Naive thymus-derived CD4-positive, alpha-beta T cell (primary cell): Measurements from ENCODE around the gene SLC50A1. TPM values are rescaled to one million over a fixed set of nuclear protein-coding genes. Genes with fewer than 3 reads are reported as not detected.
"Not testable (repeated sequence)": the region's sequence is repeated elsewhere in the genome, so short reads cannot be mapped to it uniquely, and the experiment has no call there.

ENCODE experiments used
- ATAC-seq: fragments of 150-1000 bp; cut with Tn5 transposase; 2 replicates; pipeline ENCODE4 v1.10.0; 2021; ENCODE audit warnings: mild to moderate bottlenecking, moderate library complexity
- CTCF ChIA-PET: fragments of 350-600 bp; sonication (Branson Sonifier 250); formaldehyde crosslinking; loops from one replicate; lab custom pipeline; 2021; ENCODE audit warnings: antibody characterized with exemption; lab: Charles Lee
- POLR2A ChIA-PET: fragments of 350-600 bp; sonication (Branson Sonifier 250); formaldehyde crosslinking; loops from one replicate; lab custom pipeline; 2021; ENCODE audit warnings: antibody characterized with exemption, inconsistent platforms; lab: Charles Lee
- DNase-seq, 9 donors: peaks; one replicate each; pipeline versions ENCODE4 v3.0.0 to v3.0.0-alpha.2; 2020 to 2022; ENCODE audit warnings: mixed read lengths in 1 of 9
- H3K27ac ChIP-seq: one replicate; pipeline ENCODE4 v1.7.0; 2013; ENCODE audit warnings: mild to moderate bottlenecking, low read depth, low read length, moderate library complexity
- H3K27me3 ChIP-seq, 2 donors: one replicate each; pipeline ENCODE4 v1.7.0; 2013; ENCODE audit warnings: low read length in 2 of 2, mild to moderate bottlenecking in 2 of 2, moderate library complexity in 2 of 2; ENCODE audit not compliant: control insufficient read depth in 2 of 2, insufficient read depth in 2 of 2
- H3K36me3 ChIP-seq, 3 experiments: 1 replicate in 2 of 3; 2 replicates in 1 of 3; pipeline ENCODE4 v1.7.0; 2013; ENCODE audit warnings: low read length in 3 of 3, mild to moderate bottlenecking in 3 of 3, moderate library complexity in 1 of 3; ENCODE audit not compliant: insufficient read depth in 3 of 3, control insufficient read depth in 2 of 3
- H3K4me1 ChIP-seq, 2 donors: one replicate each; pipeline ENCODE4 v1.7.0; 2013; ENCODE audit warnings: low read length in 2 of 2, mild to moderate bottlenecking in 2 of 2, moderate library complexity in 1 of 2; ENCODE audit not compliant: control insufficient read depth in 2 of 2, insufficient read depth in 2 of 2
- H3K4me3 ChIP-seq: 2 replicates; pipeline ENCODE4 v1.7.0; 2013; ENCODE audit warnings: mild to moderate bottlenecking, low read length
- H3K9me3 ChIP-seq, 3 experiments: 1 replicate in 2 of 3; 2 replicates in 1 of 3; pipeline ENCODE4 v1.7.0; 2013; ENCODE audit warnings: low read length in 3 of 3; ENCODE audit not compliant: control insufficient read depth in 2 of 3
- H3K27ac Mint-ChIP-seq, 9 donors: one replicate each; pipeline ENCODE4 v1.8.0; 2020 to 2022; ENCODE audit warnings: mixed read lengths in 9 of 9, mild to moderate bottlenecking in 8 of 9, moderate library complexity in 5 of 9, inconsistent platforms in 2 of 9
- H3K27me3 Mint-ChIP-seq, 5 donors: one replicate each; pipeline ENCODE4 v1.8.0; 2021 to 2022; ENCODE audit warnings: mixed read lengths in 5 of 5, mild to moderate bottlenecking in 1 of 5
- H3K36me3 Mint-ChIP-seq, 5 donors: one replicate each; pipeline ENCODE4 v1.8.0; 2020 to 2022; ENCODE audit warnings: mixed read lengths in 5 of 5, mild to moderate bottlenecking in 3 of 5, inconsistent platforms in 1 of 5
- H3K4me1 Mint-ChIP-seq, 7 donors: one replicate each; pipeline ENCODE4 v1.8.0; 2020 to 2022; ENCODE audit warnings: mixed read lengths in 7 of 7, mild to moderate bottlenecking in 3 of 7, inconsistent platforms in 1 of 7
- H3K4me3 Mint-ChIP-seq, 10 donors: one replicate each; pipeline ENCODE4 v1.8.0; 2020 to 2022; ENCODE audit warnings: mild to moderate bottlenecking in 10 of 10, mixed read lengths in 10 of 10, moderate library complexity in 6 of 10, inconsistent platforms in 2 of 10
- H3K9me3 Mint-ChIP-seq, 11 donors: one replicate each; pipeline ENCODE4 v1.8.0; 2020 to 2022; ENCODE audit warnings: mixed read lengths in 11 of 11, mild to moderate bottlenecking in 4 of 11, inconsistent platforms in 1 of 11, moderate library complexity in 1 of 11
- intact Hi-C, 2 donors: fragments of 100-400 bp; cut with micrococcal nuclease; formaldehyde crosslinking; loops; one replicate each; pipeline ENCODE4 v1.15.1; 2023
- polyA plus RNA-seq, 2 donors: library from polyadenylated mRNA; unstranded; fragments of 300-500 nt; fragmentation: Illumina TruSeq; gene quantifications; one replicate each; pipeline ENCODE4 v1.2.3, GENCODE V29; 2021
- total RNA-seq, 6 experiments: library from RNA in 5 of 6; stranded (reverse) in 5 of 6; gene quantifications; 1 replicate in 5 of 6; 2 replicates in 1 of 6; pipeline ENCODE4 v1.2.3 and lab custom pipeline; 2021 to 2026

SLC50A1 gene
- total and polyA plus RNA-seq, 7 experiments from 2014 or later, result 21.1 to 64.8 (median 26.6) TPM

DNA sequence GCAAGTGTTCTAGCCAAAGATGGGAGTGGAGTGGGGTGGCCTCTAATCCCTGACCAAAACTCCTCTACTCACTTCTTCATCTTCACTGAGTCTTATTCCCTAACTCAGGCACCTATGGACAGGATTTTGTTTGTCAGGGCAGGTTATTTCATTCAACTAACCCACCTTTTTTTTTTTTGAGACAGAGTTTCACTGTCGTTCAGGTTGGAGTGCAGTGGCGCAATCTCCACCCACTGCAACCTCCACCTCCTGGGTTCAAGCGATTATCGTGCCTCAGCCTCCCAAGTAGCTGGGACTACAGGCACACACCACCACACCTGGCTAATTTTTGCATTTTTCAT lies 32.4 kb downstream of the SLC50A1 start:
- Mint-ChIP-seq H3K4me3 (peak overlapping the region in 5 of 10 donors; percentile 22 to 76 (median 66)), H3K36me3 (peaks cover 3 to 12% (median 11%) of the 10 kb centered on the region in 5 donors), H3K4me1 (peaks cover 20 to 40% (median 27%) of the 10 kb centered on the region in 7 donors), H3K27ac (peak overlapping the region in 6 of 9 donors; percentile 7 to 68 (median 40))
- H3K9me3 Mint-ChIP-seq, H3K27me3 Mint-ChIP-seq, H3K9me3 ChIP-seq, ATAC-seq, H3K27ac ChIP-seq, H3K27me3 ChIP-seq, H3K4me3 ChIP-seq, DNase-seq: not testable (repeated sequence)
- H3K36me3 ChIP-seq, result peaks cover 0 to 24% (median 0%) of the 10 kb centered on the region in 3 experiments
- intact Hi-C loops, result loop anchor here in 1 of 2 donors (1.0 kb wide), 1 partner anchor 77 kb away; no protein-coding TSS in a partner anchor
- POLR2A ChIA-PET, result interaction anchor here (0.8 to 1.2 kb wide), 2 partner anchors 33 to 62 kb away, joined by 3 to 4 read pairs; partner anchors contain the start of gene SLC50A1
- CTCF ChIA-PET, result interaction anchor here (0.9 to 6.6 kb wide), 4 partner anchors 73 to 115 kb away, joined by 3 to 88 read pairs (median 7); no protein-coding TSS in a partner anchor
- peaks cover 12 to 22% of the 10 kb centered on the region in 2 donors for H3K4me1 ChIP-seq

DNA sequence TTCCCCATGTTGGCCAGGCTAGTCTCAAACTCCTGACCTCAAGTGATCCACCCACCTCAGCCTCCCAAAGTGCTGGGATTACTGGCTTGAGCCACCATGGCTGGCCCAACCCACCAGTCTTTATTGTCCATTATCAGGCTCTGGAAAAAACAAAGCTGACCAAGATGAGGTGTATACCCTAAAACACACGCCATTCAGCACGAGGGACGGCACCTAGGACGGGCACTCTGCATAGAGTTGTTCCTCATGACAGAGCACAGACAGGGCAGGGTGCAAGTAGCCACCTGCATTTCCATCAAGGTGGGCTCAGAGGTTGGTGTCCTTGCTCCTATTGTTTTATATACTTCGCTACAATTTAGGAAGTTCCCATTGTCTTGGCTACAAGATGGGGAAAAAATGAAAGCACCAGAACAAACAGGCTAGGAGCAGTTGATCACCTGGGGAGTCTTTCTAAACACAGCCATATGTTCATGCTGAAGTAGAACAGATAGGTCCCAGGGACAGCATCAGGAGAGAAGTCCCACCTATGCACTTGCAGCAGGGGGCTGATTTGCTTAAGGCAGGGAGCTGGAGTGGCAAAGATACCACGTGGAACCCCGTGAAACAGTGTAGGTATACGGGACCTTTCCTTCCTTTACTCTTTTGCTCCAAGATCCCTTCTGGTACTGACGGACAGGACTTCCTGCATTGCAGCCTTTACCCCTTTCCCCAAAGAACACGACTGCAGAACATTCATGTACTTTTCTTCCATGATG lies 33.0 kb downstream of the SLC50A1 start:
- H3K4me1 Mint-ChIP-seq, result peaks cover 26 to 45% (median 32%) of the 10 kb centered on the region in 7 donors
- peaks cover 0 to 24% (median 0%) of the 10 kb centered on the region in 3 experiments for H3K36me3 ChIP-seq
- no peaks in the 10 kb centered on the region for H3K27me3 ChIP-seq
- no peak overlapping the region for H3K4me3 Mint-ChIP-seq
- CTCF ChIA-PET, result interaction anchor here (0.5 to 6.6 kb wide), 11 partner anchors 21 to 777 kb away, joined by 3 to 88 read pairs (median 3); partner anchors contain the start of genes MTX1 and PMVK
- POLR2A ChIA-PET, result interaction anchor here (1.2 kb wide), 1 partner anchor 34 kb away, joined by 4 read pairs; the partner anchor contains the start of gene SLC50A1
- H3K36me3 Mint-ChIP-seq, result peaks cover 3 to 13% (median 11%) of the 10 kb centered on the region in 5 donors
- peak in 1 of 9 donors; percentile 18 for DNase-seq
- H3K4me3 ChIP-seq, result no peak overlapping the region
- H3K27me3 Mint-ChIP-seq, result peaks cover 0 to 10% (median 0%) of the 10 kb centered on the region in 5 donors
- H3K4me1 ChIP-seq, result peaks cover 16 to 22% of the 10 kb centered on the region in 2 donors
- no peaks in the 10 kb centered on the region for H3K9me3 ChIP-seq
- no peak for ATAC-seq
- H3K27ac ChIP-seq, result no peak overlapping the region
- peaks cover 0 to 4% (median 0%) of the 10 kb centered on the region in 11 donors for H3K9me3 Mint-ChIP-seq
- intact Hi-C loops, result loop anchor here in 1 of 2 donors (1.0 kb wide), 1 partner anchor 77 kb away; no protein-coding TSS in a partner anchor
- peak overlapping the region in 1 of 9 donors; percentile 65 for H3K27ac Mint-ChIP-seq

DNA sequence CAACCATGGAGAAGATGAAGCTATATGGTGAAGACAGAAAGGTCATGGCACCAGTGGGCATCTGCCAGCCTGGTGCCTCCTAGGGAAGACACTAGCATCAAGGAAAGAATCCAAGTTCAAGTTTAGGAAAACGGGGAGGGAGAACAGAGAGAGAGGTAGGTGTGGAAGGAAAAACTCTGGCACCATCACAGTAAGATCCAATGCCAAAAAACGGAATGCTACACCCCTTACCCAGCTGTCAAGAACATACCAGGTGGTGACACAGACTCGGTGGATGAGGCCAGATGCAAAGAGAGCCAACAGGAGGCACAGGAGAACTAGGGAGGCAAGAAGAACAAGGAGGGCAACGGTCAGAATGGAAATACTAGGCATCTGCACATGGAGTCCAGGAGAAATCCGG lies 33.9 kb downstream of the SLC50A1 start:
- Histone ChIP-seq H3K4me3 (no peak overlapping the region), H3K9me3 (no peaks in the 10 kb centered on the region), H3K27ac (no peak overlapping the region), H3K27me3 (no peaks in the 10 kb centered on the region), H3K36me3 (peaks cover 0 to 24% (median 0%) of the 10 kb centered on the region in 3 experiments), H3K4me1 (peaks cover 16 to 22% of the 10 kb centered on the region in 2 donors)
- peaks cover 0 to 4% (median 0%) of the 10 kb centered on the region in 11 donors for H3K9me3 Mint-ChIP-seq
- peak overlapping the region in 3 of 10 donors; percentile 0 to 20 (median 7) for H3K4me3 Mint-ChIP-seq
- peaks cover 0 to 10% (median 0%) of the 10 kb centered on the region in 5 donors for H3K27me3 Mint-ChIP-seq
- intact Hi-C loops, result no loop called here
- CTCF ChIA-PET, result interaction anchor here (0.5 to 6.6 kb wide), 9 partner anchors 24 to 233 kb away, joined by 3 to 88 read pairs (median 3); partner anchors contain the start of genes MTX1 and PMVK
- DNase-seq (no peak), ATAC-seq (no peak)
- H3K27ac Mint-ChIP-seq, result peak overlapping the region in 1 of 9 donors; percentile 75
- H3K36me3 Mint-ChIP-seq, result peaks cover 3 to 15% (median 11%) of the 10 kb centered on the region in 5 donors
- peaks cover 27 to 52% (median 38%) of the 10 kb centered on the region in 7 donors for H3K4me1 Mint-ChIP-seq
- POLR2A ChIA-PET, result interaction anchor here (0.6 kb wide), 1 partner anchor 556 kb away, joined by 3 read pairs; no protein-coding TSS in a partner anchor

DNA sequence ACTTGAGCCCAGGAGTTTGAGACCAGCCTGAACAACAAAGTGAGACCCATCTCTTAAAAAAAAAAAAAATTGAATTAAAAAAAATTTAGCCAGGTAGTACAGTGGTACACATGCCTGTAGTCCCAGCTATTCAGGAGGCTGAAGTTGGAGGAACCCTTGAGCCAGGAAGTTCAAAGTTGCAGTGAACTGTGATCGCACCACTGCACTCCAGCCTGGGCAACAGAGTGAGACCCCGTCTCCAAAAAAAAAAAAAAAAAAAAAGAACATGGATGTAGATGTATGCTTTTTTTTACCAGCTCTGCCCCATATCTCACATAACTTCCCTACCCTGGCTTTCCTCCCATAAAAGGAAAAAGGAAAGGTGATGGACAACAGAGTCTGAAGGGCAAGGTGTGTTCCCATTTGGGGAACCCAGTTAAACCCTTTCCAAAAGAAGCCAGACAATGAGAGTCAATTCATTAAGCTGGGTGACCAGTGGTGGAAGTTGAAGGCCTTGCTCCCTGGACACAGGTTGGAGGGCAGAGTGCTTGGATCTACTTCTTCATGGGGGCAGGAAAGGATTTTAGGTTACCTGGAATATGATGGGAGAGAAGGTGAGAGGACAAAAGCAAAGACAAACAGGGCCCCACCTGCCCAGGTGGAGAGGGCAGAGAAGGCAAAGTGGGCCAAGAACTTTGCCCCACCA lies 34.6 kb downstream of the SLC50A1 start:
- Histone ChIP-seq H3K4me1 (peaks cover 16 to 22% of the 10 kb centered on the region in 2 donors), H3K4me3 (no peak overlapping the region), H3K27me3 (no peaks in the 10 kb centered on the region), H3K9me3 (no peaks in the 10 kb centered on the region), H3K36me3 (peaks cover 0 to 24% (median 0%) of the 10 kb centered on the region in 3 experiments), H3K27ac (no peak overlapping the region)
- intact Hi-C loops, result loop anchor here (5.0 kb wide), 2 partner anchors 72 to 152 kb away; partner anchors contain the start of gene RUSC1 (in 1 of the 2)
- peaks cover 31 to 59% (median 45%) of the 10 kb centered on the region in 7 donors for H3K4me1 Mint-ChIP-seq
- peaks cover 0 to 10% (median 0%) of the 10 kb centered on the region in 5 donors for H3K27me3 Mint-ChIP-seq
- peaks cover 3 to 17% (median 11%) of the 10 kb centered on the region in 5 donors for H3K36me3 Mint-ChIP-seq
- CTCF ChIA-PET, result interaction anchor here (0.6 to 6.6 kb wide), 5 partner anchors 23 to 385 kb away, joined by 3 to 88 read pairs (median 6); no protein-coding TSS in a partner anchor
- no peak for ATAC-seq
- H3K9me3 Mint-ChIP-seq, result peaks cover 0 to 4% (median 0%) of the 10 kb centered on the region in 11 donors
- POLR2A ChIA-PET, result no interaction called here
- peak overlapping the region in 4 of 9 donors; percentile 32 to 83 (median 68) for H3K27ac Mint-ChIP-seq
- no peak for DNase-seq
- peak overlapping the region in 3 of 10 donors; percentile 20 to 53 (median 32) for H3K4me3 Mint-ChIP-seq

DNA sequence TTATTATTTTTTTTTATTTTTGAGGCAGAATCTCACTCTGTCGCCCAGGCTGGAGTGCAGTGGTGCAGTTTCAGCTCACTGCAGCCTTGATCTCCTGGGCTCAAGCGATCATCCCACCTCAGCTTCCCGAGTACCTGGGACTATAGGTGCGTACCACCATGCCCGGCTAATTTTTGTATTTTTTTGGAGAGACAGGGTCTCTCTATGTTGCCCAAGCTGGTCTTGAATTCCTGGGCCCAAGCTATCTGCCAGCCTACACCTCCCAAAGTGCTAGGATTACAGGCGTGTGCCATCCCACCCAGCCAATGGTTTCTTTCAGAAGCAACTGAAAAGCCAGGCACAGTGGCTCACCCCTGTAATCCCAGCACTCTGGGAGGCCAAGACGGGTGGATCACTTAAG lies 35.2 kb downstream of the SLC50A1 start:
- Histone ChIP-seq H3K4me1 (peaks cover 16 to 22% of the 10 kb centered on the region in 2 donors), H3K9me3 (no peaks in the 10 kb centered on the region), H3K27ac (no peak overlapping the region), H3K36me3 (peaks cover 0 to 24% (median 0%) of the 10 kb centered on the region in 3 experiments), H3K4me3 (no peak overlapping the region), H3K27me3 (no peaks in the 10 kb centered on the region)
- CTCF ChIA-PET, result interaction anchor here (0.7 to 6.6 kb wide), 4 partner anchors 23 to 79 kb away, joined by 3 to 88 read pairs (median 6); no protein-coding TSS in a partner anchor
- ATAC-seq (no peak), DNase-seq (peak in 1 of 9 donors; percentile 18)
- H3K27me3 Mint-ChIP-seq, result peaks cover 0 to 8% (median 0%) of the 10 kb centered on the region in 5 donors
- POLR2A ChIA-PET, result no interaction called here
- H3K4me1 Mint-ChIP-seq, result peaks cover 31 to 59% (median 45%) of the 10 kb centered on the region in 7 donors
- H3K9me3 Mint-ChIP-seq, result peaks cover 0 to 4% (median 0%) of the 10 kb centered on the region in 11 donors
- H3K27ac Mint-ChIP-seq, result no peak overlapping the region
- peaks cover 3 to 17% (median 11%) of the 10 kb centered on the region in 5 donors for H3K36me3 Mint-ChIP-seq
- H3K4me3 Mint-ChIP-seq, result peak overlapping the region in 2 of 10 donors; percentile 8 to 100
- intact Hi-C loops, result loop anchor here (5.0 kb wide), 2 partner anchors 71 to 151 kb away; partner anchors contain the start of gene RUSC1 (in 1 of the 2)
